ENCODE results near the gene P2RX1. TPM values are rescaled to one million over a fixed set of nuclear protein-coding genes. Genes with fewer than 3 reads are reported as not detected.

P2RX1 gene
- total RNA-seq, 4 donors from 2014 or later: 0.82 to 11.2 (median 7.0) TPM

DNA sequence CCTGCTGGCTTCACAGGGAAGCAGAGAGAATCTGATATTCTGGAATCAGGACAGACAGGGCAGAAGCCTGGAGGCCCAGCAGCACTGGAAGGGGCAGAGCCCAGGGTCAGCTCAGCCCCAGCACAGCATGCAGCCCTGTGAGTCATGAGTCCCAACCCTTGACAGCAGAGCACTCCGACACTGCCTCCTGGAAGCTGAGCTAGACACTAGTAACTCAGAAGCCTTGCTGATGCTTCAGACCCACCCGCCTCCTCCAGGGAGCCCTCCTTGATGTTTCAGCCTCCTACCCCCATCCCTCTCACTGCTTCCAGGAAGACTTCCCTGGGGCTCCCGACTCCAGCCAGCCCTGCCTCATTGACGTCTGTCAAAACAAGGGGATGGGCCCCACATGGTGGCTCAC lies 30.3 kb downstream of the P2RX1 start:
- intact Hi-C loops (cut with DNase I; ENCODE audit: low total_unique reads): no loop called here
- Histone ChIP-seq H3K27ac (no peak overlapping the region), H3K9me3 (no peaks in the 10 kb centered on the region), H3K27me3 (no peaks in the 10 kb centered on the region), H3K4me1 (peaks cover 28 to 49% (median 41%) of the 10 kb centered on the region in 4 donors), H3K4me3 (no peak overlapping the region), H3K36me3 (no peaks in the 10 kb centered on the region)
- WGBS, 2 donors (ENCODE audit: low coverage in 1 of 2): 89% methylated on average over 4 of the region's 4 CpGs; no CpG with 5 or more reads in 1 of the 2 donors
- in situ Hi-C loops (cut with MboI; ENCODE audit: low pct_ligation_motif_present in 1 of 4, low pct_unique_long_range_greater_than_20kb in 1 of 4, low sequenced_read_pairs in 3 of 4): no loop called here
- no peak for TF ChIP-seq EP300 (IDR thresholded peaks at IDR 0.05; ENCODE audit: low read depth)
- no peak for TF ChIP-seq POLR2AphosphoS5 (IDR thresholded peaks at IDR 0.05)
- TF ChIP-seq POLR2A (IDR thresholded peaks at IDR 0.05): no peak
- TF ChIP-seq, protein P1, sequence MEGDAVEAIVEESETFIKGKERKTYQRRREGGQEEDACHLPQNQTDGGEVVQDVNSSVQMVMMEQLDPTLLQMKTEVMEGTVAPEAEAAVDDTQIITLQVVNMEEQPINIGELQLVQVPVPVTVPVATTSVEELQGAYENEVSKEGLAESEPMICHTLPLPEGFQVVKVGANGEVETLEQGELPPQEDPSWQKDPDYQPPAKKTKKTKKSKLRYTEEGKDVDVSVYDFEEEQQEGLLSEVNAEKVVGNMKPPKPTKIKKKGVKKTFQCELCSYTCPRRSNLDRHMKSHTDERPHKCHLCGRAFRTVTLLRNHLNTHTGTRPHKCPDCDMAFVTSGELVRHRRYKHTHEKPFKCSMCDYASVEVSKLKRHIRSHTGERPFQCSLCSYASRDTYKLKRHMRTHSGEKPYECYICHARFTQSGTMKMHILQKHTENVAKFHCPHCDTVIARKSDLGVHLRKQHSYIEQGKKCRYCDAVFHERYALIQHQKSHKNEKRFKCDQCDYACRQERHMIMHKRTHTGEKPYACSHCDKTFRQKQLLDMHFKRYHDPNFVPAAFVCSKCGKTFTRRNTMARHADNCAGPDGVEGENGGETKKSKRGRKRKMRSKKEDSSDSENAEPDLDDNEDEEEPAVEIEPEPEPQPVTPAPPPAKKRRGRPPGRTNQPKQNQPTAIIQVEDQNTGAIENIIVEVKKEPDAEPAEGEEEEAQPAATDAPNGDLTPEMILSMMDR (IDR thresholded peaks at IDR 0.05): no peak
- no peak for DNase-seq

DNA sequence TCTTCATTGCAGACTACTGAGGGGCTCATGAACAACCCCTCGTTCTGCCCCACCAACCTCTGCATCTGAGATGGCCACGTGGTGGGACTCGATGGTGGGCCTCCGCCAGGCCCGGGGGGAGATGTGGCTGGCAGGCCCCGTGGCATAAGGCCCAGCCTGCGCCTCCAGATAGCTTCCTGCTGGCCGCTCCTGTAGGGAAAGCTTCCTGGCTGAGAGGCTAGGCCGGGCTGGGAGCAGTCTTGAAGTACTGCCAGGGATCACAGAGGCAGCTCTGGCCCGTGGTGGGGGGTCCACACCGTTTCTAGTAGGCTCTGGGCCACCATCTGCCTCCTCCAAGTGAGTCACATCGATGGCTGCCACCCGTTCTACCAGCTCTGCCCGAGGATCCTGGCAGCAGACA lies 31.0 kb downstream of the P2RX1 start:
- peaks cover 27 to 42% (median 34%) of the 10 kb centered on the region in 4 donors for H3K4me1 ChIP-seq
- no peaks in the 10 kb centered on the region for H3K9me3 ChIP-seq
- intact Hi-C loops (cut with DNase I; ENCODE audit: low total_unique reads): no loop called here
- TF ChIP-seq, protein P1 (IDR thresholded peaks at IDR 0.05): no peak
- no peak for TF ChIP-seq POLR2AphosphoS5 (IDR thresholded peaks at IDR 0.05)
- no peak for TF ChIP-seq EP300 (IDR thresholded peaks at IDR 0.05; ENCODE audit: low read depth)
- no peak for TF ChIP-seq POLR2A (IDR thresholded peaks at IDR 0.05)
- 78% methylated on average over 14 of the region's 14 CpGs; no CpG with 5 or more reads in 1 of the 2 donors for WGBS, 2 donors (ENCODE audit: low coverage in 1 of 2)
- in situ Hi-C loops (cut with MboI; ENCODE audit: low pct_ligation_motif_present in 1 of 4, low pct_unique_long_range_greater_than_20kb in 1 of 4, low sequenced_read_pairs in 3 of 4): no loop called here
- DNase-seq: no peak
- no peaks in the 10 kb centered on the region for H3K36me3 ChIP-seq
- H3K4me3 ChIP-seq: no peak overlapping the region
- no peaks in the 10 kb centered on the region for H3K27me3 ChIP-seq
- H3K27ac ChIP-seq: no peak overlapping the region

DNA sequence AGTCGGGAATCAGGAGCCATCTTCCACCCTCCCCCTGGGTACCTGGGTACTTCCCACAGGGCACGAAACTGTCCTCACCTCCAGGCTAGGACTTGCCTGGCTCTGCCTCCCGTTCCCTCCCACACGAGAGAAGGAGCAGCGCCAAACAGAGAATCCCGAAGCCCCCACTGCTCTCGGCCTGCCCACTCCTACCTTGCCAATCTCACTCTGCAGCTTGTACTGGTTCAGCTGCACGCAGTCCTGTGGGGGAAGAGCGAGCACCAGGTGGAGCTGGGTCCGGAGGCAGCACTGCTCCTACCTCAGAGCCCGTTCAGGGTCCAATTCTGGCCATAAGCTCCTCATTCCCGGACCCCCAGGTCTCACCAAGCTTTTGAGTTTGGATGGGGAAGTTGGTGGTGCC lies 32.1 kb downstream of the P2RX1 start:
- in situ Hi-C loops (cut with MboI; ENCODE audit: low pct_ligation_motif_present in 1 of 4, low pct_unique_long_range_greater_than_20kb in 1 of 4, low sequenced_read_pairs in 3 of 4) (no loop called here), intact Hi-C loops (cut with DNase I; ENCODE audit: low total_unique reads) (no loop called here)
- no peak overlapping the region for H3K27ac ChIP-seq
- H3K36me3 ChIP-seq: no peaks in the 10 kb centered on the region
- H3K4me1 ChIP-seq: peaks cover 17 to 37% (median 25%) of the 10 kb centered on the region in 4 donors
- no peaks in the 10 kb centered on the region for H3K9me3 ChIP-seq
- 95% methylated on average over 12 of the region's 12 CpGs; no CpG with 5 or more reads in 1 of the 2 donors for WGBS, 2 donors (ENCODE audit: low coverage in 1 of 2)
- no peaks in the 10 kb centered on the region for H3K27me3 ChIP-seq
- DNase-seq: no peak
- no peak for TF ChIP-seq POLR2A (IDR thresholded peaks at IDR 0.05)
- TF ChIP-seq, protein P1 (IDR thresholded peaks at IDR 0.05): no peak
- TF ChIP-seq EP300 (IDR thresholded peaks at IDR 0.05; ENCODE audit: low read depth): no peak
- TF ChIP-seq POLR2AphosphoS5 (IDR thresholded peaks at IDR 0.05): no peak
- no peak overlapping the region for H3K4me3 ChIP-seq

DNA sequence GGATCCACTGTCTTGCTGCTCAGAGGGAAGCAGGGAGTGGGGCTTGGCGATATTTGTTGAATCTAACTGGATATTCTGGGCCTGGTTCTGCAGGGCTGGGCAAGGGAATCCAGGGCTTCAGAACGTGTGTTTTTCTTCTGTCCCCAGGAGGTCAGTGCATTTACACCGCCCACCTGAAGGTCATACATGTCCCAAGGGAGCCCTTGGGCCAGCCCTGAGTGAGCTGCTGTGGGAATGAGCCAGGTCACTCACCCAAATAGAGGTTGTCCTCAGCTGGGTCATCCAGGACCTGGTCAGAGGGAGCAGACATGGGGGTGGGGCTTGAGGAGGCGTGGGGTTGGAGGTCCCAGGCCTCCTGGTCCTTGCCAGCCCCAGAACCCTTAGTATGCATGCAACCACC lies 34.0 kb downstream of the P2RX1 start:
- Histone ChIP-seq H3K27me3 (no peaks in the 10 kb centered on the region), H3K36me3 (no peaks in the 10 kb centered on the region)

More for the DNA sequence above, 34.0 kb downstream of the P2RX1 start:
- H3K9me3 ChIP-seq: no peaks in the 10 kb centered on the region
- no peak overlapping the region for H3K27ac ChIP-seq
- H3K4me3 ChIP-seq: no peak overlapping the region
- DNase-seq: no peak
- intact Hi-C loops (cut with DNase I; ENCODE audit: low total_unique reads): no loop called here
- WGBS, 2 donors (ENCODE audit: low coverage in 1 of 2): 67 to 92% methylated on average over 2 to 4 of the region's 4 CpGs
- H3K4me1 ChIP-seq: peaks cover 0 to 18% (median 6%) of the 10 kb centered on the region in 4 donors
- no peak for TF ChIP-seq POLR2A (IDR thresholded peaks at IDR 0.05)
- TF ChIP-seq, protein P1 (IDR thresholded peaks at IDR 0.05): no peak
- TF ChIP-seq EP300 (IDR thresholded peaks at IDR 0.05; ENCODE audit: low read depth): no peak
- no peak for TF ChIP-seq POLR2AphosphoS5 (IDR thresholded peaks at IDR 0.05)
- in situ Hi-C loops (cut with MboI; ENCODE audit: low pct_ligation_motif_present in 1 of 4, low pct_unique_long_range_greater_than_20kb in 1 of 4, low sequenced_read_pairs in 3 of 4): no loop called here
